NCI-H526 (cell line): ENCODE measurements around the gene TEDC1.

Source experiments
- DNase-seq, 2 experiments: peaks; one replicate each; lab custom pipeline; 2025; lab: John Stamatoyannopoulos, UW

Gene TEDC1

DNA sequence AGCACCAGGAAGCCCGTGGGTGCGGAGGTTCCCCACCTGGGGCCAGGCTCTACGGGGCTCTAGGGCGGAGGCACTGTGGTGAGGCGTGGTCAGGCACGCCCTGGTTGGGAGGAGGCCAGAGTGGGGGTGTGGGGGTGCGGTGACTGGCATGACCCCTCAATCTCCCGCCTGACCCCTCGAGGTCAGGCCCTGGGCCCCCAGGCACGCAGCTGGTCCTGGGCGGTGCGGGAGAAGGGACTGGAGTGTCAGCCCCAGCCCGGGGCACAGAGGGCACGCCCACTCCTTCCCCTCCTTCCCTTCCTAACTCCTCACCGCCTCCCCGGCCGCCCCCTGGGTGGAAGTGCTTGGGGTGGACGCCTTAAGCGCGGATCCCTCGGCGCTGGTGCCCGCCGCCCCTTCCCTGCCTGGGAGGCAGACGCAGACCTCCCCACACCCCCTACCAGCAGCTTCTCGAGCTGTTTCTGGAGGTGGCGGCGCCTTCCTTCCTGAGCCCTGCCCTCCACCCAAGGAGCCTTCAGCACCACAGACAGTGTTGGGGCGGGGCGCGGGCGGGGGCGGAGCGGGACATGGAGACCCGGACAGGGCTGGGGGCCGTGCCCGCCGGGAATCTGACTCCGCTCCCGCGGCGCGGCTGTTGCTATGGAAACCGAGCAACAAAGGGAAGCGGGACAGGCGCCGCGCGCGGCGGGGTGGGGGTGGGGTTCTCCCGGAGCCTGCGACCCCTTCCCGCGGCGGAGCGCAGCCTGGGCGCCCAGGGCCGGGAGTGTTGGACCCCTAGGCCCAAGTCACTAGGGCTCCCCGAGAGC is 17.2 kb upstream of the TEDC1 start:
- DNase-seq, result peak; percentile 69 to 92

DNA sequence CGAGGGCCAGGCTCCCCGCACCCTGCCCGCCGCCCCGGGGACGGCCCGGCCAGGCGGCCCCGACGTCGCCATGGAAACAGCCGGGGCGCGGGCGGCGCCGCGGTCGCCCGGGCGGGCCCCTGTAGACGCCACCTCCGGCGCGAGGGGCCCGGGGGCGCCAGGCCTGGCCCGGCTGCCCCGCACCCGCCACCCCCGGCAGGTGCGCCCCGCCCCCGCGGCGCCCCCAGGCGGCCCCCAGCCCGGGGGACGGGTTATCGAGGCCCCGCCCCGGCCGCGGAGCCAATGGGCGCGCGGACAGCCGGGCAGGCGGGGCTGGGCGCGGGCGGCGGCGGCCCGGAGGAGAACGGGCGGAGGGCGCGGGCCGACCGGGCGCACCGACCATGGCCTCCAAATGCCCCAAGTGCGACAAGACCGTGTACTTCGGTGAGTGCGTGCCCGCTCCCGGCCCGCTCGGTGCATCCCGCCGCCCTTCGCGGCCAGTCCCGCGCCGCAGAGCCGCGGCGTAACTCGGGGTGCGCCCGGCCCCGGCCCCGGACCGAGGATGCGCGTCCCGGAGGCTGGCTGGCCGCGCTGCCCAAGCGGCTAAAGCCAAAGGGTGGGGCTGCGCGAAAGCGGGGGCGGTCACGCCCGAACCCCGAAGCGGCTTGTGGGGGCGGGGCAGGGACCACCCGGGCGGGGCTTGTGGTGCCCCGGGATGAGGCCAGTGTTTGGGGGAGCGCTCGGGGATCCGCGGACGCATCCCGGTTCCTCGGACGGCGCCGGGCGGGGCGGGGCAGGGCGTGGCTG is 16.4 kb upstream of the TEDC1 start, which contains the start of gene CRIP2:
Gene CRIP2, plus strand, starts transcription at position 339 of the 786 bp plus-strand sequence. Its CDS starts 42 bp downstream, at position 381.
- DNase-seq, result peak in 1 of 2 experiments; percentile 75

- no peak for DNase-seq
These were observed 15.6 kb upstream of the TEDC1 start for GRCh38 chr14:105475269-105476096.

DNA sequence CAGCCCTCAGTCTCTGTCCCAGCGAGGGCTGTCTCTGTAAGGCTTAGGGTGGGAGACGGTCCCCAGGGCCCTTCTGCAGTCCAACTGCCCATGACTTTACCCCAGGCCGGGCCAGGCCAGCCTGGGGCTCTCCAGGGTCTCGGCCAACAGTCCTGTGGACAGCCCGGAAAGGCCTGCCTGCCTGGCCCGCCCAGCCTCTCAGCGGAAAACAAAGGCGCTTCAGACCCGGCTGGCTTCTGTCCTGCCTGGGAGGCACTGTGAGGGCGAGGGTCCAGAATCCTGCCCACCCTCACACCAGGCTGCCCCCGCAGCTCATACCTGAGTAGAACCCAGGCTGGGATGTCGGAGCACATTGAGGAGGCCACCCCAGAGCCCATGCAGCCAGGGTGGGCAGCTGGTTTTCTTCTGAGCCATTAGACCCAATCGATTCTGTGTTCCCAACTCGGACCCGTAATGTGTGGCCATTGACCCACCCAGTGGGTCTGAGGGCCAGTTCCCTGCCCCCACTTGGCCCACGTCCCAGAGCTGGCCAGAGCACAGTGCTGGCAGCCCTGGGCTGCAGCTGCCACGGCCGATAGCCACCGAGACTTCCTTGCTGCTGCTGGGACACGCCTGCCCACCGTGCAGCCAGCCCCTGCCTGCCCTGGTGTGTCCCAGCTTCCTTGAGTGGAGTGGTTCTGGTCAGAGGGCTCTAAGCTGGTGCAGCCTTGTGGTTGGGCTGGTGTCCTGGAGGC is 14.8 kb upstream of the TEDC1 start:
- no peak for DNase-seq

DNA sequence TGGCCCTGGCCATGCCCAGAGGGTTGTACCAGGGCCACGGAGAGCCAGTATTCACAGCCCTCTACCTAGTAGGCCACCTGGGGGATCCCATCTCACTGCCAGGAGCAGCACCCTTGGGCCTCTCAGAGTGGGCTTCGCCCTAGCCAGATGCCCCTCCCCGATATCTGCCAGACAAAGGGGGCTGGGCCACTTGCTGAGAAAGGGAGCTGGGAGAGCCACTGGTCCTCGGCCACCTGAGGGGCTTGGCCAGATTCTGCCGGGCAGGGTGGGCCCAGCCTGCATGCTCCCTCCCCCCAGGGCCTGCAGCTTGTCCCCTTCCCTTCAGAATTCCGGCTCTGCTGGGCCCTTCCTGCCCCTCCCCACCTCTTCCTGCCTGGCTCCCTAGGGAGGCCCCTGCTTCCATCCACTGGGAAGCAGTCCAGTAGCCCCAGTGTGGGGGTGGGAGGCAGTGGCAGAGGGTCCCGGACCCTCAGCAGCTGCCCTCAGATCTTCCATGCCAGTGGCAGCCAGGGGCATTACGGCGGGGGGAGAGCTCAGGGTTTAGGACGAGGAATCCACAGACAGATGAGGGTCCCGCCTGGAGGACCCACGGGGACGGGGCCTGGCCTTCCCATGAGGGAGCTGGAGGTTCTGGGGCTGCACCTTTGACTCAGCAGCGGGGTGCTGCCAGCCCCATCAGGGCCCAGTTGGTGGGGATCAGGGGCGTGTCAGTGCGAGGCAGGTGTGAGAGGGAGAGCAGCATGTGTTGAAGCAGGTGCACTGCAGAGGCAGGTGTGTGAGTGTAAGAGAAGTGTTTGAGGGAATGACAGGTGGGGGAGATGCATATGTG is 14.0 kb upstream of the TEDC1 start:
- DNase-seq, result no peak

DNA sequence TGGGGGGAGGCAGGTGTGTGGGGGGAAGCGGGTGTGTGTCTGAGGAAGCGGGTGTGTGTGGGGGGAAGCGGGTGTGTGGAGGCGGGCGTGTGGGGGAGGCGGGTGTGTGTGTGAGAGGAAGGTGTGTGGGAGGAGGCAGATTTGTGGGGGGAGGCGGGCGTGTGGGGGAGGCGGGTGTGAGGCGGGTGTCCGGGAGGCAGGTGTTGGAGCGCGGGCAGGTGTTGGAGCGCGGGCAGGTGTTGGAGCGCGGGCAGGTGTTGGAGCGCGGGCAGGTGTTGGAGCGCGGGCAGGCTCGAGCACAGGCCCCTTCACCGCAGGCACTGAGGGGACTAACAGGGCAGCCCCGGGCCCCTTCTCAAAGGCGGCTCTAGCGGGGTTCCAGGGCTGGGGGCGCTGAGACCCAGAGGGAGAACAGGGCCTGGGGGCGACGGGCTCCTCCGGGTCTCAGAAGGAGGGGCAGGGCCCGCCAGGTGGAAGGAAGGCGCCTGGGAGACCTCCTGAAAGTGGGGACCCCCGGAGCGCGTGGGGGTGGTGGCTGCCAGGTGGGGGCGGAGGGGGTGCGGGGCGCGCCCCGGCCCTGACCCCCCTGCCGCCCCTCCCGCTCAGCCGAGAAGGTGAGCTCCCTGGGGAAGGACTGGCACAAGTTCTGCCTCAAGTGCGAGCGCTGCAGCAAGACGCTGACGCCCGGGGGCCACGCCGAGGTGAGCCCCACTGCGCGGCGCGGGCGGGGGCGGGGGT is 13.2 kb upstream of the TEDC1 start:
- peak in 1 of 2 experiments; percentile 56 for DNase-seq

DNA sequence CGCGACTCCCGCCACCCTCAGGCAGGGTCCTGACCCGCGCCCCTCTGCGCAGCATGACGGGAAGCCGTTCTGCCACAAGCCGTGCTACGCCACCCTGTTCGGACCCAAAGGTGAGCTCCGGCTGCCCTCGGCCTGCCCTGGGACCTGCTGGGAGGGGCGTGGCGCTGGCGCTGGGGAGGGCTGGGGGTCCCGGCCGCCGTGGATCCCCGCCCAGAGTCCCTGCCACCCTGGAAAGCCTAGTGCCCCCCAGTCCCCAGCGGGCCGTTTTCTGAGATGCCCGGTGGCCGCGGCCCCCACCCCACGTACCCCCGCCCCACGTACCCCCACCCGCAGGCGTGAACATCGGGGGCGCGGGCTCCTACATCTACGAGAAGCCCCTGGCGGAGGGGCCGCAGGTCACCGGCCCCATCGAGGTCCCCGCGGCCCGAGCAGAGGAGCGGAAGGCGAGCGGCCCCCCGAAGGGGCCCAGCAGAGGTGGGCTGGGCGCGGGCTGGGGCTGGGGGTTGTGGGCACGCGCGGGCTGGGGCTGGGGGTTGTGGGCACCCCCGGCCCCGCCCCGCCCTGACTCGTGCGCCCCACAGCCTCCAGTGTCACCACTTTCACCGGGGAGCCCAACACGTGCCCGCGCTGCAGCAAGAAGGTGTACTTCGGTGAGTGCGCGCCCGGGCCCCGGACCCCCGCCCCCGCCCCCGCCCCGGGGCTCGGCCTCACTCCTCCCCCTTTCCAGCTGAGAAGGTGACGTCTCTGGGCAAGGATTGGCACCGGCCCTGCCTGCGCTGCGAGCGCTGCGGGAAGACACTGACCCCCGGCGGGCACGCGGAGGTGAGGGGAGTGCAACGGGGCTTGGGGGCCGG is 12.4 kb upstream of the TEDC1 start:
- peak in 1 of 2 experiments; percentile 64 for DNase-seq

GRCh38 chr14:105479431-105480158 is 11.5 kb upstream of the TEDC1 start:
- DNase-seq, result peak; percentile 42 to 72

GRCh38 chr14:105480199-105480746 is 10.8 kb upstream of the TEDC1 start:
- DNase-seq, result no peak

- peak; percentile 73 to 86 for DNase-seq
These were observed 9.9 kb upstream of the TEDC1 start for GRCh38 chr14:105480807-105481801.

GRCh38 chr14:105481886-105482457 is 9.1 kb upstream of the TEDC1 start:
- peak; percentile 85 to 89 for DNase-seq

DNA sequence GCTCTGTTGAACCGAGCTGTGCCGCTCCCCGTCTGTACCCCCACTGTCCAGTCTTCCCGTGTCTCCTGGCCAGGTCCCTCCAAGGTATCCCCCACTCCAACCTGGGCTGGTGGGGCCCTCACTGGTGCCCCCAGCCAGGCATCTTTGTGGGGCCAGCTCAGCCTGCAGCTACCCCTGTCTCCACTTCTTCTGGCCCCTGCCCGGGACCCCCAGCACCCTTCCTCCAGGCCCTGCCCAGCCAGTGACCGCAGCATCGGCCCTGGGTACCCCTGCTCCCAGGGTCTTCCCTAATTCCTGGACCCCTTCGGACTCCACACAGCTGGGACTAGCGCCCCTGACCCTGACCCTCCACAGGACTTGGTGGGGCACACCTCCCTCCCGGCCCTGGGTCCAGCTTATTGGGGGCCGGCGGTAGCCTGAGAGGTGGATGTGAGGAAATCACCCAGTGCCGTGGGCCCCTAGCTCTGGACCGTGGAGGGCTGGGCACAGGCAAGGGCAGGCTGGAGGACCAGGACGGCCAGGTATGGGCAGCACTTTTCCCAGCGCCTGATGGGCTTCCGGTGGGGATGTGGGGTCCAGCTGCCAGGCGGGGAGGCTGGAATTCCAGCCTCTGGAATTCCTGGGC is 8.4 kb upstream of the TEDC1 start:
- DNase-seq, result no peak

DNA sequence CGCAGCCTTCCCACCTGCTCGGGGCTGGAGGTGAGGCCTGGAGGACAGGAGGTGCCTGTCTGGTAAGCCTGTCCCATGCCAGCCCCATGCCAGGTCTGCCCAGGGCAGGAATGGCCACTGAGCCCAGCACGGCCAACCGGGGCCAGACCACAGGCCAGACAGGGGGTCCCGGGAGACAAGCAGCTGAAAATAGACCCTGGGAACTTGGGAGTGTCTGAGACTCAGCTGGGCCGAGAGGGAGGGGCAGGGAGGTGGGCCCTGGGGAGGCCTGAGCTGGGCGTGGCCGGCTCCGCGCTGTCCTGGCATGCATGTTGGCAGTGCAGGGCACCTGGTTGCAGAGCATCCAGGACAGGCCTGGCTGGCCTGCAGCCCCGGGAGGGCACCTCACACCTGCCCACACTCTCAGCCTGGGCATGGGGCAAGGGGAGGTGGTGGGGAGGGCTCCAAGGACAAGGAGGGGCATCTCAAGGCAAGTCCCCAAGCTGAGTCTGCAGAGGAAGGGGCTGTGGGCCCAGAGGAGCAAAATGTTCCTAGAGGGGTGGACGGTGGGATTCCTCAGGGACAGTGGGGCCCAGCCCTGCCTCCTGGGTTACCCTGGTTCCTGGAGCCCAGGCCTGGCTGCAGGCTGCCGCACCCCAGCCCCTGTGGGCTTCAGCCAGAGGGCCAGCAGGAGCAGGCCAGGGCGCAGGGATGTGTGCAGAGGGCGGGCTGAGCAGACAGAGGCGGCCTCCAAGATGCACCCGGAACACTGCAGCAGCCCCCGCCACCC is 7.6 kb upstream of the TEDC1 start:
- DNase-seq, result peak in 1 of 2 experiments; percentile 39

DNA sequence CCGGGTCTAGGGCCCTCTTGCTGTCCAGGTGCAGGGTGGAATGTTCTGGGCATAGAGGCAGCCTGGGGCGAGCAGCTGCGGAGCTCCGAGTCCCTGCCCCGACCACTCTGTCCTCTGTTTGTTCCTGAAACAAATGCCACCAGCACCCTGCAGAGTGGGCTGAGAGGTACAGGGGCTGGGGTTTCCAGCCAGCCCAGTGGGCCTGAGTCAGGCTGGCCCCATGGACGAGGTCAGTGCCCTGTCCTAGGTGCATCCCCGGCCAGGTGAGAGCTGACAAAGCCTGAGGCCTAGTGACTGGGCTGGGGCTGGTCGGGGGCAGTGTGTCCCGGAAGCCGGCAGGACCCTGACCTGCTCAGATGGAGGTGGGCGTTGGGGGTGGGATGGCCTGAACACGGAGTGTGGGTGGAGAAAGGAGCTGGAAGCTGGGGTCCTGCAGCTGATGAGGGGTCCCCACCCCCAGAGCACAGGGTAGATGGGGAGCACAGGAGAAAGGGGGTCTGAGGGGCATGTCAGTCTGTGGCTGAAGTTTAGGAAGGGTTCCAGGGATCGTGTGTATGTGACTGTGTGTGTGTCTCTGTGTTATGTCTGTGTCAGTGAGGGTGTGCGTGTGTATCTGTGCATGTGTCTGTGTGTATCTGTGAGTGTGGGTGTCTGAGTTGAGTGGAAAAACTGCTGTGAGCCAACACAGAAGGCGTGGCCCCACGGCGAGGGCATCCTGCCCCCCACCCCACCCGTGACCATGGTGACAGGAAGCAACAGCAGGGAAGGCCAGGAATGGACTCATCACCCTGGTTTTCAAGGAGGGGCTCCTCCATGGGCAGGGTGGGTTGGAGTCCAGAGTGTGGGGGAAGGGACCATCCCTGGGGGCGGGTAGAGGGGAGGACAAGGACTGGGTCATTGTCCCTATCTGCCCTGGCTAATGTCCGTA is 6.7 kb upstream of the TEDC1 start:
- DNase-seq, result no peak
